ENCODE data around the gene LAMA3.

GRCh38 chr18:23646282-23646681 is 43.0 kb upstream of the LAMA3 start:
- TF ChIP-seq POLR2A (IDR thresholded peaks at IDR 0.05; ENCODE audit: low read depth, low read length) (no peak), POLR2AphosphoS5 (IDR thresholded peaks at IDR 0.05; ENCODE audit: low read depth, low read length) (no peak), TAF1 (IDR thresholded peaks at IDR 0.05; ENCODE audit: low read depth, low read length) (no peak), POU2F2 (IDR thresholded peaks at IDR 0.05; ENCODE audit: low read depth, low read length) (no peak)

Data from GM12891 (cell line).